IMR-90 (cell line): ENCODE data around the gene LMNTD2. TPM values are rescaled to one million over a fixed set of nuclear protein-coding genes. Genes with fewer than 3 reads are reported as not detected.

ENCODE experiments used
- ATAC-seq: fragments of 200-7000 bp; cut with Tn5 transposase; 2 replicates; pipeline ENCODE4 v1.9.1; 2020; ENCODE audit warnings: low read depth, mild to moderate bottlenecking, moderate library complexity
- BruUV-seq: library from RNA; stranded (reverse); fragments of 400-500 nt; replicated peaks from 2 replicates; lab custom pipeline; 2021; lab: Mats Ljungman, UMichigan
- CTCF ChIA-PET: fragments of 300-600 bp; formaldehyde crosslinking; extraction: SDS; loops from one replicate; lab custom pipeline; 2021; ENCODE audit warnings: antibody characterized with exemption; lab: Yijun Ruan, JAX
- POLR2A ChIA-PET: fragments of 300-600 bp; sonication (Branson Sonifier 250); formaldehyde crosslinking; loops from one replicate; lab custom pipeline; 2022; ENCODE audit warnings: antibody characterized with exemption; ENCODE audit not compliant: unreplicated experiment; lab: Charles Lee
- DNase-seq: peaks from one replicate; pipeline ENCODE4 v3.0.0; 2013
- H2AFZ ChIP-seq: replicated peaks from 2 replicates; pipeline ENCODE3; 2013; ENCODE audit warnings: low read length, mild to moderate bottlenecking; ENCODE audit not compliant: poor library complexity
- H2AK5ac ChIP-seq: 2 replicates; pipeline ENCODE4 v1.6.1; 2013; ENCODE audit warnings: low read depth, low read length, inconsistent platforms
- H2AK9ac ChIP-seq: replicated peaks from 2 replicates; pipeline ENCODE3; 2013; ENCODE audit warnings: mild to moderate bottlenecking, low read depth, low read length, moderate library complexity; ENCODE audit not compliant: poor library complexity
- H2BK120ac ChIP-seq: 2 replicates; pipeline ENCODE4 v1.6.1; 2013; ENCODE audit warnings: low read depth, low read length, inconsistent platforms
- H2BK15ac ChIP-seq: 3 replicates; pipeline ENCODE4 v1.6.1; 2013; ENCODE audit warnings: low read depth, low read length, inconsistent platforms
- H2BK20ac ChIP-seq: 2 replicates; pipeline ENCODE4 v1.6.1; 2013; ENCODE audit warnings: low read depth, mild to moderate bottlenecking, inconsistent platforms, low read length, moderate library complexity
- H2BK5ac ChIP-seq: 2 replicates; pipeline ENCODE4 v1.6.1; 2013; ENCODE audit warnings: mild to moderate bottlenecking, low read depth, low read length, inconsistent platforms; ENCODE audit not compliant: poor library complexity, severe bottlenecking
- H3K14ac ChIP-seq: replicated peaks from 2 replicates; pipeline ENCODE4 v1.6.1; 2013; ENCODE audit warnings: low read depth, low read length, inconsistent platforms
- H3K18ac ChIP-seq: 2 replicates; pipeline ENCODE4 v1.6.1; 2013; ENCODE audit warnings: low read depth, low read length, control low read depth
- H3K23ac ChIP-seq: 2 replicates; pipeline ENCODE4 v1.6.1; 2013; ENCODE audit warnings: low read depth, low read length, inconsistent platforms
- H3K27ac ChIP-seq: 2 replicates; pipeline ENCODE4 v1.5.1; 2013; ENCODE audit warnings: mild to moderate bottlenecking, control low read depth, low read length; ENCODE audit not compliant: insufficient read depth
- H3K27me3 ChIP-seq: 2 replicates; pipeline ENCODE4 v1.6.1; 2013; ENCODE audit warnings: low read length; ENCODE audit not compliant: control insufficient read depth, insufficient read depth
- H3K36me3 ChIP-seq: 2 replicates; pipeline ENCODE4 v1.6.1; 2013; ENCODE audit warnings: low read length, mixed read lengths; ENCODE audit not compliant: control insufficient read depth, insufficient read depth
- H3K4ac ChIP-seq: 2 replicates; pipeline ENCODE4 v1.6.1; 2013; ENCODE audit warnings: low read depth, low read length, inconsistent platforms
- H3K4me1 ChIP-seq: 2 replicates; pipeline ENCODE4 v1.6.1; 2013; ENCODE audit warnings: low read length, mixed read lengths; ENCODE audit not compliant: control insufficient read depth, insufficient read depth
- H3K4me2 ChIP-seq: 2 replicates; pipeline ENCODE4 v1.6.1; 2013; ENCODE audit warnings: low read depth, mild to moderate bottlenecking, control low read depth, low read length, moderate library complexity
- H3K4me3 ChIP-seq: 2 replicates; pipeline ENCODE4 v1.5.1; 2013; ENCODE audit warnings: low read depth, mild to moderate bottlenecking, control low read depth, low read length, moderate library complexity; ENCODE audit not compliant: insufficient read depth
- H3K56ac ChIP-seq: 2 replicates; pipeline ENCODE4 v1.6.1; 2013; ENCODE audit warnings: low read length, inconsistent platforms; ENCODE audit not compliant: insufficient read depth; ENCODE audit errors: extremely low read depth
- H3K79me1 ChIP-seq, 2 experiments: 2 replicates each; pipeline ENCODE4 v1.6.1; 2013; ENCODE audit warnings: low read length in 2 of 2, inconsistent platforms in 1 of 2, low read depth in 1 of 2
- H3K9ac ChIP-seq: 2 replicates; pipeline ENCODE4 v1.6.1; 2013; ENCODE audit warnings: low read depth, low read length, control low read depth
- H3K9me1 ChIP-seq: 2 replicates; pipeline ENCODE4 v1.6.1; 2013; ENCODE audit warnings: low read length, inconsistent platforms; ENCODE audit not compliant: insufficient read depth
- H3K9me3 ChIP-seq: 2 replicates; pipeline ENCODE4 v1.6.1; 2013; ENCODE audit warnings: low read length; ENCODE audit not compliant: control insufficient read depth, insufficient read depth
- H4K20me1 ChIP-seq: 2 replicates; pipeline ENCODE4 v1.6.1; 2013; ENCODE audit warnings: low read length, inconsistent platforms; ENCODE audit not compliant: insufficient read depth
- H4K5ac ChIP-seq: 2 replicates; pipeline ENCODE4 v1.6.1; 2013; ENCODE audit warnings: mild to moderate bottlenecking, low read depth, low read length, control low read depth
- H4K8ac ChIP-seq, 2 experiments: 2 replicates each; pipeline ENCODE4 v1.6.1; 2013; ENCODE audit warnings: low read depth in 2 of 2, low read length in 2 of 2, control low read depth in 1 of 2, inconsistent platforms in 1 of 2
- H4K91ac ChIP-seq: 2 replicates; pipeline ENCODE4 v1.6.1; 2013; ENCODE audit warnings: low read depth, low read length, inconsistent platforms; ENCODE audit not compliant: insufficient read depth
- BHLHE40 ChIP-seq: fragments of 150-350 bp; IDR thresholded peaks from 2 replicates; pipeline ENCODE4 v1.6.1; 2016; ENCODE audit warnings: mild to moderate bottlenecking, low read depth, low read length
- CEBPB ChIP-seq: IDR thresholded peaks from 2 replicates; pipeline ENCODE4 v1.6.1; 2012; ENCODE audit warnings: low read depth, low read length, improper control_type of control experiment
- CHD1 ChIP-seq: IDR thresholded peaks from 2 replicates; pipeline ENCODE4 v1.6.1; 2012; ENCODE audit warnings: low read depth, low read length, improper control_type of control experiment
- ELK1 ChIP-seq: fragments of 150-350 bp; IDR thresholded peaks from 2 replicates; pipeline ENCODE4 v1.6.1; 2016; ENCODE audit warnings: low read depth, mild to moderate bottlenecking, low read length, moderate library complexity, borderline replicate concordance
- FOS ChIP-seq: fragments of 150-350 bp; IDR thresholded peaks from 2 replicates; pipeline ENCODE4 v1.6.1; 2016; ENCODE audit warnings: low read depth, low read length
- MAFK ChIP-seq: IDR thresholded peaks from 2 replicates; pipeline ENCODE4 v1.6.1; 2012; ENCODE audit warnings: low read depth, low read length, improper control_type of control experiment
- MAZ ChIP-seq: IDR thresholded peaks from 2 replicates; pipeline ENCODE4 v1.6.1; 2012; ENCODE audit warnings: low read depth, mild to moderate bottlenecking, low read length, improper control_type of control experiment, moderate library complexity, borderline replicate concordance
- POLR2A ChIP-seq: IDR thresholded peaks from 2 replicates; pipeline ENCODE4 v1.6.1; 2012; ENCODE audit warnings: mild to moderate bottlenecking, low read depth, low read length
- RFX5 ChIP-seq: IDR thresholded peaks from 2 replicates; pipeline ENCODE4 v1.8.0; 2012; ENCODE audit warnings: low read depth, mild to moderate bottlenecking, low read length, moderate library complexity
- SMC3 ChIP-seq: fragments of 150-350 bp; IDR thresholded peaks from 2 replicates; pipeline ENCODE4 v1.6.1; 2016; ENCODE audit warnings: low read depth, mild to moderate bottlenecking, antibody characterized with exemption, low read length, moderate library complexity
- USF2 ChIP-seq: fragments of 150-350 bp; IDR thresholded peaks from 2 replicates; pipeline ENCODE4 v1.6.1; 2017; ENCODE audit warnings: mild to moderate bottlenecking, antibody characterized with exemption, low read length, low read depth
- WGBS, 2 experiments: methylation state at CpG; one replicate each; pipeline versions ENCODE4 v1.1.5 to v1.1.7; 2013; ENCODE audit warnings: missing lambda C conversion rate in 2 of 2; ENCODE audit not compliant: insufficient read length in 1 of 2; ENCODE audit errors: extremely low coverage in 2 of 2; 5-methylcytosine and 5-hydroxymethylcytosine counted together
- dilution Hi-C: fragments of 300-500 bp; cut with HindIII; formaldehyde crosslinking; loops from one replicate; pipeline ENCODE4 v1.14.3; 2018; ENCODE audit warnings: low sequenced_read_pairs; ENCODE audit not compliant: unreplicated experiment
- in situ Hi-C: fragments of 300-500 bp; cut with MboI; formaldehyde crosslinking; loops from 3 replicates; pipeline ENCODE4 v1.14.3; 2019; ENCODE audit warnings: low sequenced_read_pairs, inconsistent platforms, mixed read lengths
- intact Hi-C: fragments of 100-400 bp; cut with micrococcal nuclease; formaldehyde crosslinking; loops from 2 replicates; pipeline ENCODE4 v1.10.0; 2022
- polyA plus RNA-seq, 3 experiments: library from polyadenylated mRNA; depleted of rRNA; stranded (reverse); fragments of >200 nt; gene quantifications; 2 replicates each; pipeline ENCODE4 v1.2.3, GENCODE V29; 2012; ENCODE audit warnings: low replicate concordance in 1 of 3
- total RNA-seq: library from RNA; depleted of rRNA; stranded (reverse); fragments of >200 nt; gene quantifications from 2 replicates; pipeline ENCODE4 v1.2.3, GENCODE V29; 2012

LMNTD2 gene
- total and polyA plus RNA-seq, 2 of the 4 experiments (the other 2 are of a cell fraction) = 0.18 to 1.3 TPM

- no peak for TF ChIP-seq CEBPB
- TF ChIP-seq POLR2A = no peak
Observed at GRCh38 chr11:540583-541432, 19.7 kb downstream of the LMNTD2 start (continued).

- dilution Hi-C loops (no loop called here), in situ Hi-C loops (no loop called here), intact Hi-C loops (no loop called here)
- Histone ChIP-seq H3K27me3 (no peaks in the 10 kb centered on the region), H4K20me1 (no peaks in the 10 kb centered on the region; the same call in 1 of the 2 replicates), H3K79me1 (peaks cover 0 to 3% of the 10 kb centered on the region in 2 experiments; a peak in 1 of 4 replicates), H4K8ac (no peak overlapping the region), H3K4me3 (no peak overlapping the region), H3K23ac (no peak overlapping the region), H2BK5ac (no peak overlapping the region), H4K91ac (no peak overlapping the region), H3K56ac (no peak overlapping the region), H3K9ac (no peak overlapping the region), H3K27ac (no peak overlapping the region), H2BK15ac (no peak overlapping the region), H2BK20ac (no peak overlapping the region), H3K18ac (no peak overlapping the region), H3K14ac (no peak overlapping the region), H3K36me3 (peaks cover 1% of the 10 kb centered on the region; the same call in 1 of the 2 replicates), H3K9me1 (peaks cover 3% of the 10 kb centered on the region; the same call in 1 of the 2 replicates), H2AK5ac (no peak overlapping the region), H2BK120ac (no peak overlapping the region), H2AFZ (no peak overlapping the region), H3K4me1 (peaks cover 10% of the 10 kb centered on the region), H3K9me3 (no peaks in the 10 kb centered on the region), H3K4me2 (no peak overlapping the region), H3K4ac (no peak overlapping the region), H4K5ac (no peak overlapping the region), H2AK9ac (no peak overlapping the region)
- BruUV-seq = no TSS peak
- TF ChIP-seq CHD1 = no peak
- no peak for TF ChIP-seq SMC3
- TF ChIP-seq MAFK = no peak
- no peak for TF ChIP-seq MAZ
- TF ChIP-seq BHLHE40 = no peak
- TF ChIP-seq POLR2A = no peak
- no peak for TF ChIP-seq ELK1
- no peak for TF ChIP-seq RFX5
- no peak for TF ChIP-seq FOS
- no peak for TF ChIP-seq USF2
- WGBS, 2 experiments = 86% methylated on average over 1 of the region's 8 CpGs; no CpG with 5 or more reads in 1 of the 2 experiments
- no peak for DNase-seq
- CTCF ChIA-PET = no interaction called here
- no peak for ATAC-seq
- POLR2A ChIA-PET = no interaction called here
Observed at GRCh38 chr11:539971-540481, 20.5 kb downstream of the LMNTD2 start.
